Lung (tissue), 12 donors: ENCODE measurements around the gene NFATC1. TPM values are rescaled to one million over a fixed set of nuclear protein-coding genes. Genes with fewer than 3 reads are reported as not detected.
A peak's percentile ranks its signal among the peaks of the same experiment; 100 is the strongest.

Source experiments
- ATAC-seq: fragments of 200-7000 bp; cut with Tn5 transposase; one replicate; pipeline ENCODE4 v1.9.1; 2020; ENCODE audit warnings: moderate number of reproducible peaks; ENCODE audit not compliant: insufficient read depth, low FRiP score
- DNase-seq, 3 donors: peaks; one replicate each; pipeline ENCODE4 v3.0.0-alpha.2; 2013 to 2017
- H3K27ac ChIP-seq, 2 donors: one replicate each; pipeline ENCODE4 v1.5.1; 2013; ENCODE audit warnings: mild to moderate bottlenecking in 2 of 2, moderate library complexity in 2 of 2, control low read depth in 1 of 2, inconsistent platforms in 1 of 2, low read depth in 1 of 2, low read length in 1 of 2
- H3K27me3 ChIP-seq, 3 donors: one replicate each; pipeline ENCODE4 v1.5.1; 2013; ENCODE audit warnings: low read length in 2 of 3; ENCODE audit not compliant: control insufficient read depth in 3 of 3, insufficient read depth in 3 of 3
- H3K36me3 ChIP-seq, 4 donors: one replicate each; pipeline ENCODE4 v1.5.1; 2013; ENCODE audit warnings: low read length in 4 of 4, mild to moderate bottlenecking in 1 of 4, moderate library complexity in 1 of 4; ENCODE audit not compliant: control insufficient read depth in 4 of 4, insufficient read depth in 4 of 4
- H3K4me1 ChIP-seq, 5 donors: one replicate each; pipeline ENCODE4 v1.5.1; 2013; ENCODE audit warnings: low read length in 5 of 5, mild to moderate bottlenecking in 2 of 5, moderate library complexity in 1 of 5; ENCODE audit not compliant: control insufficient read depth in 5 of 5, insufficient read depth in 5 of 5
- H3K4me3 ChIP-seq: one replicate; pipeline ENCODE4 v1.5.1; 2013; ENCODE audit warnings: mild to moderate bottlenecking, control low read depth, moderate library complexity
- H3K9ac ChIP-seq, 2 donors: one replicate each; pipeline ENCODE4 v1.5.1; 2013; ENCODE audit warnings: low read length in 2 of 2, control low read depth in 1 of 2; ENCODE audit not compliant: insufficient read depth in 1 of 2
- H3K9me3 ChIP-seq, 4 donors: one replicate each; pipeline ENCODE4 v1.5.1; 2013; ENCODE audit warnings: low read length in 3 of 4, mild to moderate bottlenecking in 1 of 4, moderate library complexity in 1 of 4; ENCODE audit not compliant: control insufficient read depth in 4 of 4, insufficient read depth in 3 of 4
- CTCF ChIP-seq: IDR thresholded peaks from 2 replicates; pipeline ENCODE4 v1.5.1; 2012; ENCODE audit warnings: mild to moderate bottlenecking; ENCODE audit errors: control extremely low read depth, extremely low read depth
- WGBS, 2 donors: extraction: QIAGEN DNeasy Blood & Tissue Kit; methylation state at CpG; one replicate each; pipeline ENCODE4 v1.1.7; 2013; 5-methylcytosine and 5-hydroxymethylcytosine counted together
- polyA plus RNA-seq, 2 donors: library from polyadenylated mRNA; stranded (reverse); fragments of 200-250 nt; gene quantifications; one replicate each; pipeline ENCODE4 v1.2.1, GENCODE V29; 2013
- total RNA-seq, 2 donors: library from RNA; depleted of rRNA in 1 of 2; stranded (reverse); fragments of >200 nt in 1 of 2; gene quantifications; one replicate each; pipeline ENCODE4 v1.2.1, GENCODE V29; 2014 to 2021
- donor health status: control.
- donor health status: control.
- donor health status: Bipolar disorder and iron deficiency.
- donor health status: healthy.
- donor health status: DM: yes; HTN: yes; CAD: no.

The NFATC1 gene
- total and polyA plus RNA-seq, 4 donors: 8.6 to 25.5 (median 12.9) TPM

- peaks cover 0 to 5% (median 0%) of the 10 kb centered on the region in 4 donors for H3K9me3 ChIP-seq
- H3K27me3 ChIP-seq: no peaks in the 10 kb centered on the region
- no peak overlapping the region for H3K27ac ChIP-seq
- ATAC-seq (no peak), DNase-seq (no peak)
- no peak overlapping the region for H3K4me3 ChIP-seq
- TF ChIP-seq CTCF: no peak
- H3K9ac ChIP-seq: no peak overlapping the region
- peaks cover 0 to 25% (median 3%) of the 10 kb centered on the region in 5 donors for H3K4me1 ChIP-seq
- peaks cover 0 to 25% (median 2%) of the 10 kb centered on the region in 4 donors for H3K36me3 ChIP-seq
- 90 to 93% methylated on average over 19 of the region's 19 CpGs for WGBS, 2 donors
Observed at GRCh38 chr18:79491081-79491551, 95.4 kb downstream of the NFATC1 start.

GRCh38 chr18:79493211-79493800 lies 97.6 kb downstream of the NFATC1 start:
- Histone ChIP-seq H3K9me3 (peaks cover 0 to 5% (median under 1%) of the 10 kb centered on the region in 4 donors), H3K27me3 (no peaks in the 10 kb centered on the region), H3K4me1 (peaks cover 0 to 34% (median 7%) of the 10 kb centered on the region in 5 donors), H3K9ac (no peak overlapping the region), H3K27ac (no peak overlapping the region), H3K4me3 (no peak overlapping the region), H3K36me3 (peaks cover 0 to 8% (median 0%) of the 10 kb centered on the region in 4 donors)
- DNase-seq (peak in 1 of 3 donors; percentile 25), ATAC-seq (no peak)
- 97% methylated on average over 65 of the region's 65 CpGs for WGBS, 2 donors
- TF ChIP-seq CTCF: no peak

- no peak for ATAC-seq
- TF ChIP-seq CTCF: no peak
- DNase-seq: no peak
- Histone ChIP-seq H3K9ac (no peak overlapping the region), H3K36me3 (peaks cover 0 to 6% (median 0%) of the 10 kb centered on the region in 4 donors), H3K9me3 (peaks cover 0 to 7% (median 3%) of the 10 kb centered on the region in 4 donors), H3K27ac (no peak overlapping the region), H3K4me3 (no peak overlapping the region), H3K27me3 (no peaks in the 10 kb centered on the region), H3K4me1 (peaks cover 0 to 33% (median 7%) of the 10 kb centered on the region in 5 donors)
- 97% methylated on average over 41 of the region's 41 CpGs for WGBS, 2 donors
Observed at GRCh38 chr18:79493801-79494211, 98.1 kb downstream of the NFATC1 start.
